ENCODE data around the gene TMEM52. TPM values are rescaled to one million over a fixed set of nuclear protein-coding genes. Genes with fewer than 3 reads are reported as not detected.

The TMEM52 gene
- total and polyA plus RNA-seq, 4 donors, result 2.6 to 13.1 (median 3.0) TPM

DNA sequence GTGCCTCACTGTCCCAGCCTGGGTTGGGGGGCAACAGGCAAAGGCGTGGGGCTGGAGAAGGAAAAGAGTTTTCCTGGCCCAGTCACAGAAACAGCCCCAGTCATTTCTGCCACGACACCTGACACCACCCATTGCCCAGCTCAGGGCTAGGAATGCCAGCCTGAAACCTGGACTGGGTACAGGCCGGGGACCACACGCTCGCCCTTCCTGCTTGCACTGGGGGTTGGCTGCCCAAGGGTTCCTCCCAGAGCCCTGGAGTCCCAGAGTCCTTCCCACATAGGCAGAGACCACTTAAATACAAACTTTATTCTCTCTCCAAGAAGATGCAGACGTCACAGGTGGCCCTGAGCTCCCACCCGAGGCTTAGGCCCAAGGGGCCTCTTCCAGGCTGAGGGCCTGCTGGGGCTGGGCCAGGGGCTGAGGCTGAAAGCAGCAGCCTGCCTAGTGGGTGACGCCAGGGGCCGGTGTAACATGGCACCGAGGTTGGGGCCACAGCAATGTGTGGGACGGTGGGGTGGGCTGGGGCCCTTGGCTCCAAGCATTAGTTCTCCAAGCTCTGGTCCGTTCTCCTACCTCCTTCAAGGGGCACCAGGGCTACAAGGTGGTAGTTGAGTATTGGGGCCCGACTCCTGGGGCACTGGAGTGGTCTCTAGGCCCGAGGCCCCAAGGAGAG is 1.6 kb downstream of the TMEM52 start:
- Histone ChIP-seq H3K27ac (ENCODE audit: low read depth in 1 of 2, low read length in 2 of 2) (no peak overlapping the region), H3K36me3 (ENCODE audit: control insufficient read depth in 4 of 4, insufficient read depth in 3 of 4, low read depth in 1 of 4, low read length in 3 of 4) (no peaks in the 10 kb centered on the region), H3K4me1 (ENCODE audit: control insufficient read depth in 4 of 4, insufficient read depth in 4 of 4, low read length in 3 of 4) (peaks cover 10 to 20% (median 17%) of the 10 kb centered on the region in 4 donors), H3K9me3 (ENCODE audit: control insufficient read depth in 4 of 4, low read length in 3 of 4) (no peaks in the 10 kb centered on the region), H3K4me3 (ENCODE audit: low read depth in 1 of 3, low read length in 3 of 3) (no peak overlapping the region), H3K9ac (ENCODE audit: low read depth in 1 of 2, low read length in 2 of 2) (no peak overlapping the region), H3K27me3 (ENCODE audit: control insufficient read depth in 4 of 4, insufficient read depth in 4 of 4, low read length in 3 of 4) (no peaks in the 10 kb centered on the region)
- TF ChIP-seq RAD21 (IDR thresholded peaks at IDR 0.05) (no peak), NR2F2 (IDR thresholded peaks at IDR 0.05) (no peak)
- WGBS, result 96% methylated on average over 14 of the region's 14 CpGs
- DNase-seq (ENCODE audit: low spot score), result no peak

- Histone ChIP-seq H3K27me3 (ENCODE audit: control insufficient read depth in 4 of 4, insufficient read depth in 4 of 4, low read length in 3 of 4) (no peaks in the 10 kb centered on the region), H3K9me3 (ENCODE audit: control insufficient read depth in 4 of 4, low read length in 3 of 4) (no peaks in the 10 kb centered on the region), H3K36me3 (ENCODE audit: control insufficient read depth in 4 of 4, insufficient read depth in 3 of 4, low read depth in 1 of 4, low read length in 3 of 4) (no peaks in the 10 kb centered on the region), H3K27ac (ENCODE audit: low read depth in 1 of 2, low read length in 2 of 2) (no peak overlapping the region), H3K4me3 (ENCODE audit: low read depth in 1 of 3, low read length in 3 of 3) (no peak overlapping the region), H3K9ac (ENCODE audit: low read depth in 1 of 2, low read length in 2 of 2) (no peak overlapping the region), H3K4me1 (ENCODE audit: control insufficient read depth in 4 of 4, insufficient read depth in 4 of 4, low read length in 3 of 4) (peaks cover 10 to 20% (median 16%) of the 10 kb centered on the region in 4 donors)
- no peak for DNase-seq (ENCODE audit: low spot score)
- WGBS, result 90% methylated on average over 19 of the region's 19 CpGs
- TF ChIP-seq, protein P1, sequence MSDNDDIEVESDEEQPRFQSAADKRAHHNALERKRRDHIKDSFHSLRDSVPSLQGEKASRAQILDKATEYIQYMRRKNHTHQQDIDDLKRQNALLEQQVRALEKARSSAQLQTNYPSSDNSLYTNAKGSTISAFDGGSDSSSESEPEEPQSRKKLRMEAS (IDR thresholded peaks at IDR 0.05), result no peak
- TF ChIP-seq HNF4A (conservative IDR thresholded peaks at IDR 0.05) (no peak), RXRA (IDR thresholded peaks at IDR 0.05) (no peak), EGR1 (IDR thresholded peaks at IDR 0.05; ENCODE audit: low read depth in 2 of 2) (no peak), FOXA2 (IDR thresholded peaks at IDR 0.05) (no peak), SP1 (IDR thresholded peaks at IDR 0.05) (no peak), FOXA1 (IDR thresholded peaks at IDR 0.05) (no peak), HNF4G (IDR thresholded peaks at IDR 0.05) (no peak), JUND (IDR thresholded peaks at IDR 0.05) (no peak), NR2F2 (IDR thresholded peaks at IDR 0.05) (no peak), YY1 (IDR thresholded peaks at IDR 0.05) (no peak), RAD21 (IDR thresholded peaks at IDR 0.05) (no peak)
- TF ChIP-seq, protein P2, sequence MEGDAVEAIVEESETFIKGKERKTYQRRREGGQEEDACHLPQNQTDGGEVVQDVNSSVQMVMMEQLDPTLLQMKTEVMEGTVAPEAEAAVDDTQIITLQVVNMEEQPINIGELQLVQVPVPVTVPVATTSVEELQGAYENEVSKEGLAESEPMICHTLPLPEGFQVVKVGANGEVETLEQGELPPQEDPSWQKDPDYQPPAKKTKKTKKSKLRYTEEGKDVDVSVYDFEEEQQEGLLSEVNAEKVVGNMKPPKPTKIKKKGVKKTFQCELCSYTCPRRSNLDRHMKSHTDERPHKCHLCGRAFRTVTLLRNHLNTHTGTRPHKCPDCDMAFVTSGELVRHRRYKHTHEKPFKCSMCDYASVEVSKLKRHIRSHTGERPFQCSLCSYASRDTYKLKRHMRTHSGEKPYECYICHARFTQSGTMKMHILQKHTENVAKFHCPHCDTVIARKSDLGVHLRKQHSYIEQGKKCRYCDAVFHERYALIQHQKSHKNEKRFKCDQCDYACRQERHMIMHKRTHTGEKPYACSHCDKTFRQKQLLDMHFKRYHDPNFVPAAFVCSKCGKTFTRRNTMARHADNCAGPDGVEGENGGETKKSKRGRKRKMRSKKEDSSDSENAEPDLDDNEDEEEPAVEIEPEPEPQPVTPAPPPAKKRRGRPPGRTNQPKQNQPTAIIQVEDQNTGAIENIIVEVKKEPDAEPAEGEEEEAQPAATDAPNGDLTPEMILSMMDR (IDR thresholded peaks at IDR 0.05; ENCODE audit: low read depth, low read length, missing input control), result no peak
- TF ChIP-seq, protein P3, sequence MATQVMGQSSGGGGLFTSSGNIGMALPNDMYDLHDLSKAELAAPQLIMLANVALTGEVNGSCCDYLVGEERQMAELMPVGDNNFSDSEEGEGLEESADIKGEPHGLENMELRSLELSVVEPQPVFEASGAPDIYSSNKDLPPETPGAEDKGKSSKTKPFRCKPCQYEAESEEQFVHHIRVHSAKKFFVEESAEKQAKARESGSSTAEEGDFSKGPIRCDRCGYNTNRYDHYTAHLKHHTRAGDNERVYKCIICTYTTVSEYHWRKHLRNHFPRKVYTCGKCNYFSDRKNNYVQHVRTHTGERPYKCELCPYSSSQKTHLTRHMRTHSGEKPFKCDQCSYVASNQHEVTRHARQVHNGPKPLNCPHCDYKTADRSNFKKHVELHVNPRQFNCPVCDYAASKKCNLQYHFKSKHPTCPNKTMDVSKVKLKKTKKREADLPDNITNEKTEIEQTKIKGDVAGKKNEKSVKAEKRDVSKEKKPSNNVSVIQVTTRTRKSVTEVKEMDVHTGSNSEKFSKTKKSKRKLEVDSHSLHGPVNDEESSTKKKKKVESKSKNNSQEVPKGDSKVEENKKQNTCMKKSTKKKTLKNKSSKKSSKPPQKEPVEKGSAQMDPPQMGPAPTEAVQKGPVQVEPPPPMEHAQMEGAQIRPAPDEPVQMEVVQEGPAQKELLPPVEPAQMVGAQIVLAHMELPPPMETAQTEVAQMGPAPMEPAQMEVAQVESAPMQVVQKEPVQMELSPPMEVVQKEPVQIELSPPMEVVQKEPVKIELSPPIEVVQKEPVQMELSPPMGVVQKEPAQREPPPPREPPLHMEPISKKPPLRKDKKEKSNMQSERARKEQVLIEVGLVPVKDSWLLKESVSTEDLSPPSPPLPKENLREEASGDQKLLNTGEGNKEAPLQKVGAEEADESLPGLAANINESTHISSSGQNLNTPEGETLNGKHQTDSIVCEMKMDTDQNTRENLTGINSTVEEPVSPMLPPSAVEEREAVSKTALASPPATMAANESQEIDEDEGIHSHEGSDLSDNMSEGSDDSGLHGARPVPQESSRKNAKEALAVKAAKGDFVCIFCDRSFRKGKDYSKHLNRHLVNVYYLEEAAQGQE (IDR thresholded peaks at IDR 0.05), result no peak
Observed at GRCh38 chr1:1916851-1917251, 2.2 kb downstream of the TMEM52 start.
